PC-9 (cell line): Measurements from ENCODE around the gene JOSD1. TPM values are rescaled to one million over a fixed set of nuclear protein-coding genes. Genes with fewer than 3 reads are reported as not detected.

Source experiments
- BruUV-seq: library from RNA; stranded (reverse); fragments of 400-500 nt; replicated peaks from 2 replicates; lab custom pipeline; 2021; lab: Mats Ljungman, UMichigan
- CTCF ChIA-PET: fragments of 300-600 bp; sonication (Branson Sonifier 250); formaldehyde crosslinking; loops from one replicate; lab custom pipeline; 2022; ENCODE audit warnings: antibody characterized with exemption; lab: Charles Lee
- POLR2A ChIA-PET: fragments of 300-600 bp; sonication (Branson Sonifier 250); formaldehyde crosslinking; loops from one replicate; lab custom pipeline; 2022; ENCODE audit warnings: antibody characterized with exemption; ENCODE audit not compliant: unreplicated experiment; lab: Charles Lee
- DNase-seq, 2 experiments: peaks; one replicate each; pipeline versions ENCODE4 v3.0.0 to v3.0.0-alpha.2; 2015 to 2022; ENCODE audit warnings: mixed read lengths in 1 of 2
- H2AFZ ChIP-seq: fragments of 200-600 bp; sonication (generic); 2 replicates; pipeline ENCODE4 v1.8.1; 2017; ENCODE audit warnings: antibody characterized with exemption
- H3F3A ChIP-seq: fragments of 200-600 bp; sonication (generic); 2 replicates; pipeline ENCODE4 v1.8.1; 2017; ENCODE audit warnings: antibody characterized with exemption, mild to moderate bottlenecking, low read depth; ENCODE audit not compliant: insufficient read depth
- H3K27ac ChIP-seq: fragments of 200-600 bp; sonication (generic); 2 replicates; pipeline ENCODE4 v1.6.1; 2016; ENCODE audit warnings: mixed run types
- H3K27me3 ChIP-seq: fragments of 200-600 bp; sonication (generic); 2 replicates; pipeline ENCODE4 v1.6.1; 2016; ENCODE audit warnings: low read depth, mixed run types; ENCODE audit not compliant: insufficient read depth
- H3K36me3 ChIP-seq: fragments of 200-600 bp; sonication (generic); 2 replicates; pipeline ENCODE4 v1.6.1; 2016; ENCODE audit warnings: low read depth, mixed run types
- H3K4me1 ChIP-seq: fragments of 200-600 bp; sonication (generic); replicated peaks from 2 replicates; pipeline ENCODE4 v1.6.1; 2016; ENCODE audit warnings: mixed run types; ENCODE audit not compliant: insufficient read depth
- H3K4me2 ChIP-seq: fragments of 200-600 bp; sonication (generic); 2 replicates; pipeline ENCODE4 v1.6.1; 2017; ENCODE audit warnings: mixed run types
- H3K4me3 ChIP-seq: fragments of 200-600 bp; sonication (generic); 2 replicates; pipeline ENCODE4 v1.6.1; 2016; ENCODE audit warnings: mixed run types
- H3K79me2 ChIP-seq: fragments of 200-600 bp; sonication (generic); 2 replicates; pipeline ENCODE4 v1.6.1; 2017; ENCODE audit warnings: low read depth, mixed run types
- H3K9me2 ChIP-seq: fragments of 200-600 bp; sonication (generic); 2 replicates; pipeline ENCODE4 v1.8.1; 2017; ENCODE audit warnings: mild to moderate bottlenecking; ENCODE audit not compliant: insufficient read depth
- H3K9me3 ChIP-seq: fragments of 200-600 bp; sonication (generic); 2 replicates; pipeline ENCODE4 v1.8.1; 2016; ENCODE audit warnings: low read depth; ENCODE audit not compliant: insufficient read depth
- H4K20me1 ChIP-seq: fragments of 200-600 bp; sonication (generic); 2 replicates; pipeline ENCODE4 v1.8.1; 2017; ENCODE audit not compliant: insufficient read depth
- CTCF ChIP-seq: fragments of 200-600 bp; sonication (generic); conservative IDR thresholded peaks from 2 replicates; pipeline ENCODE4 v1.6.1; 2017; ENCODE audit warnings: mixed run types, antibody characterized with exemption, mild to moderate bottlenecking, moderate library complexity
- EZH2 ChIP-seq: fragments of 200-600 bp; sonication (generic); IDR thresholded peaks from 2 replicates; pipeline ENCODE4 v1.8.0; 2017; ENCODE audit warnings: antibody characterized with exemption, low read depth
- intact Hi-C: fragments of 100-400 bp; cut with micrococcal nuclease; formaldehyde crosslinking; loops from one replicate; pipeline ENCODE4 v1.10.0; 2022; ENCODE audit not compliant: unreplicated experiment
- total RNA-seq: library from RNA; stranded (reverse); gene quantifications from 2 replicates; pipeline ENCODE4 v1.2.3, GENCODE V29; 2021

Gene JOSD1
- total RNA-seq, 1 experiment from 2014 or later, result 102 TPM

GRCh38 chr22:38655519-38656255, 45.1 kb downstream of the JOSD1 start:
- DNase-seq, result no peak
- Histone ChIP-seq H3K27me3 (no peaks in the 10 kb centered on the region), H3K36me3 (no peaks in the 10 kb centered on the region), H3K9me2 (no peaks in the 10 kb centered on the region), H2AFZ (peak overlapping the region; percentile 97), H3K4me2 (peak overlapping the region; percentile 84), H4K20me1 (no peaks in the 10 kb centered on the region), H3K4me3 (peak overlapping the region; percentile 80), H3K4me1 (peaks cover 13% of the 10 kb centered on the region; the same call in 1 of the 2 replicates), H3K27ac (no peak overlapping the region; the same call in 1 of the 2 replicates), H3K9me3 (no peaks in the 10 kb centered on the region), H3F3A (peaks cover 24% of the 10 kb centered on the region; the same call in 1 of the 2 replicates), H3K79me2 (peaks cover 24% of the 10 kb centered on the region)
- ChIA-PET POLR2A (no interaction called here), CTCF (no interaction called here)
- TSS peak; percentile 70 for BruUV-seq
- intact Hi-C loops, result loop anchor here (10.0 kb wide), 1 partner anchor 151 kb away; the partner anchor contains the start of gene DDX17
- TF ChIP-seq EZH2 (no peak), CTCF (no peak)

- Histone ChIP-seq H3K4me2 (no peak overlapping the region), H3K36me3 (no peaks in the 10 kb centered on the region), H3K79me2 (peaks cover 24% of the 10 kb centered on the region), H3K4me1 (peaks cover 13% of the 10 kb centered on the region; the same call in 1 of the 2 replicates), H3K9me3 (no peaks in the 10 kb centered on the region), H2AFZ (no peak overlapping the region), H4K20me1 (no peaks in the 10 kb centered on the region), H3K27me3 (no peaks in the 10 kb centered on the region), H3K27ac (no peak overlapping the region), H3K4me3 (no peak overlapping the region), H3F3A (peaks cover 27% of the 10 kb centered on the region; the same call in 1 of the 2 replicates), H3K9me2 (no peaks in the 10 kb centered on the region)
- no TSS peak for BruUV-seq
- intact Hi-C loops, result loop anchor here (10.0 kb wide), 1 partner anchor 149 kb away; the partner anchor contains the start of gene DDX17
- no peak for DNase-seq
- TF ChIP-seq CTCF, result no peak
- no peak for TF ChIP-seq EZH2
- ChIA-PET CTCF (no interaction called here), POLR2A (no interaction called here)
Measured at GRCh38 chr22:38653741-38654140, 47.0 kb downstream of the JOSD1 start.

- peaks cover 21% of the 10 kb centered on the region for H3K79me2 ChIP-seq
- no peaks in the 10 kb centered on the region for H3K9me3 ChIP-seq
- ChIA-PET CTCF (interaction anchor here (0.6 kb wide), 1 partner anchor 12 kb away, joined by 7 read pairs; no protein-coding TSS in a partner anchor), POLR2A (interaction anchor here (0.7 kb wide), 2 partner anchors 765 to 877 kb away, joined by 8 to 12 read pairs; no protein-coding TSS in a partner anchor)
- H4K20me1 ChIP-seq, result no peaks in the 10 kb centered on the region
- H3K4me3 ChIP-seq, result no peak overlapping the region
- DNase-seq, result no peak
- no peaks in the 10 kb centered on the region for H3K36me3 ChIP-seq
- peaks cover 27% of the 10 kb centered on the region; the same call in 1 of the 2 replicates for H3F3A ChIP-seq
- intact Hi-C loops, result loop anchor here (10.0 kb wide), 1 partner anchor 148 kb away; the partner anchor contains the start of gene DDX17
- no TSS peak for BruUV-seq
- TF ChIP-seq EZH2 (no peak), CTCF (no peak)
- H3K4me1 ChIP-seq, result peaks cover 12% of the 10 kb centered on the region; the same call in 1 of the 2 replicates
- H3K4me2 ChIP-seq, result no peak overlapping the region
- no peak overlapping the region for H2AFZ ChIP-seq
- no peaks in the 10 kb centered on the region for H3K9me2 ChIP-seq
- no peak overlapping the region for H3K27ac ChIP-seq
- no peaks in the 10 kb centered on the region for H3K27me3 ChIP-seq
Measured at GRCh38 chr22:38652859-38653258, 47.9 kb downstream of the JOSD1 start.
